Measurements from ENCODE around the gene LRRC75A. TPM values are rescaled to one million over a fixed set of nuclear protein-coding genes. Genes with fewer than 3 reads are reported as not detected.
A peak's percentile ranks its signal among the peaks of the same experiment; 100 is the strongest.

Gene LRRC75A
- total and polyA plus RNA-seq, 2 donors (not counting 1 experiment from before 2014, with no cell fraction given) = 0.64 to 3.1 TPM

DNA sequence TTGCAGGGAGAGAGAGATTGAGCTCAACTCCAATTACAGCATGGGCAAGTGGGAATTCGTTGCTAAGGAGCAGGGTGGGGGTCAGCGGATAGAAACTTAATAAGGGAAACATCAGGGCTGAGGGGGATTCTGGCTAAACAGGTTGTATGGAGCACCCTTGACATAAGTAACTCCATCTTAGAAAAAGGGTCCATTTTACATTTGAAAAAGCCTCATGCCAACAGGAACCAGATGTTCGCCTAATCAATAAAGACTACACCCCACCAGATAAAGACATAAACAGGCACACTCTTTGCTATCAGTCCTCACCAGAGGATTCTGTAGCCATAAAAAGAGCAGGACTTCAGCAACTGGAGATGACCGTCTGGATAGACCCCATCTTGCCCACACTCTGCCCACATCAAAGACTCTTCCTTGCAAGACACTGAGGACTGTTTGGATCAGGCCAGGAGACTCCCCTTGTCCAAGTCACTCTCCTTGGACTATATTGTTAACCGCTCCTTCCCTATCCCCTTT, 1.6 kb upstream of the LRRC75A start:
- no peaks in the 10 kb centered on the region for H3K79me2 ChIP-seq (ENCODE audit: control insufficient read depth, insufficient read depth, low read length)
- H2AFZ ChIP-seq (ENCODE audit: low read length) = no peak overlapping the region
- no peak for TF ChIP-seq EZH2 (IDR thresholded peaks at IDR 0.05; ENCODE audit: low read length, missing control alignments)
- TF ChIP-seq, protein P1, sequence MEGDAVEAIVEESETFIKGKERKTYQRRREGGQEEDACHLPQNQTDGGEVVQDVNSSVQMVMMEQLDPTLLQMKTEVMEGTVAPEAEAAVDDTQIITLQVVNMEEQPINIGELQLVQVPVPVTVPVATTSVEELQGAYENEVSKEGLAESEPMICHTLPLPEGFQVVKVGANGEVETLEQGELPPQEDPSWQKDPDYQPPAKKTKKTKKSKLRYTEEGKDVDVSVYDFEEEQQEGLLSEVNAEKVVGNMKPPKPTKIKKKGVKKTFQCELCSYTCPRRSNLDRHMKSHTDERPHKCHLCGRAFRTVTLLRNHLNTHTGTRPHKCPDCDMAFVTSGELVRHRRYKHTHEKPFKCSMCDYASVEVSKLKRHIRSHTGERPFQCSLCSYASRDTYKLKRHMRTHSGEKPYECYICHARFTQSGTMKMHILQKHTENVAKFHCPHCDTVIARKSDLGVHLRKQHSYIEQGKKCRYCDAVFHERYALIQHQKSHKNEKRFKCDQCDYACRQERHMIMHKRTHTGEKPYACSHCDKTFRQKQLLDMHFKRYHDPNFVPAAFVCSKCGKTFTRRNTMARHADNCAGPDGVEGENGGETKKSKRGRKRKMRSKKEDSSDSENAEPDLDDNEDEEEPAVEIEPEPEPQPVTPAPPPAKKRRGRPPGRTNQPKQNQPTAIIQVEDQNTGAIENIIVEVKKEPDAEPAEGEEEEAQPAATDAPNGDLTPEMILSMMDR (conservative IDR thresholded peaks at IDR 0.05 in 1 of 2, IDR thresholded peaks at IDR 0.05 in 1 of 2; ENCODE audit: low read depth in 1 of 2, low read length in 2 of 2) = no peak
- no peak for DNase-seq (ENCODE audit: low read depth in 2 of 2)
- H3K4me3 ChIP-seq (replicated peaks in 1 of 4; ENCODE audit: control extremely low read depth in 1 of 4, insufficient read depth in 1 of 4, low read depth in 3 of 4, low read length in 4 of 4) = no peak overlapping the region
- no peak overlapping the region for H3K9ac ChIP-seq (ENCODE audit: insufficient read depth, low read length)
- no peaks in the 10 kb centered on the region for H3K9me3 ChIP-seq (ENCODE audit: control insufficient read depth, insufficient read depth, low read depth, low read length)
- H3K4me2 ChIP-seq (ENCODE audit: extremely low read depth, insufficient read depth, low read length) = no peak overlapping the region
- H3K27ac ChIP-seq (ENCODE audit: insufficient read depth, low read length) = no peak overlapping the region
- peaks cover 32% of the 10 kb centered on the region for H3K27me3 ChIP-seq (ENCODE audit: control insufficient read depth, insufficient read depth, low read length)
- H3K36me3 ChIP-seq (ENCODE audit: control insufficient read depth, insufficient read depth, low read length) = no peaks in the 10 kb centered on the region
- no peaks in the 10 kb centered on the region for H4K20me1 ChIP-seq (ENCODE audit: control insufficient read depth, extremely low read depth, insufficient read depth, low read length)
- no peaks in the 10 kb centered on the region for H3K4me1 ChIP-seq (ENCODE audit: control insufficient read depth, extremely low read depth, insufficient read depth, low read length)

DNA sequence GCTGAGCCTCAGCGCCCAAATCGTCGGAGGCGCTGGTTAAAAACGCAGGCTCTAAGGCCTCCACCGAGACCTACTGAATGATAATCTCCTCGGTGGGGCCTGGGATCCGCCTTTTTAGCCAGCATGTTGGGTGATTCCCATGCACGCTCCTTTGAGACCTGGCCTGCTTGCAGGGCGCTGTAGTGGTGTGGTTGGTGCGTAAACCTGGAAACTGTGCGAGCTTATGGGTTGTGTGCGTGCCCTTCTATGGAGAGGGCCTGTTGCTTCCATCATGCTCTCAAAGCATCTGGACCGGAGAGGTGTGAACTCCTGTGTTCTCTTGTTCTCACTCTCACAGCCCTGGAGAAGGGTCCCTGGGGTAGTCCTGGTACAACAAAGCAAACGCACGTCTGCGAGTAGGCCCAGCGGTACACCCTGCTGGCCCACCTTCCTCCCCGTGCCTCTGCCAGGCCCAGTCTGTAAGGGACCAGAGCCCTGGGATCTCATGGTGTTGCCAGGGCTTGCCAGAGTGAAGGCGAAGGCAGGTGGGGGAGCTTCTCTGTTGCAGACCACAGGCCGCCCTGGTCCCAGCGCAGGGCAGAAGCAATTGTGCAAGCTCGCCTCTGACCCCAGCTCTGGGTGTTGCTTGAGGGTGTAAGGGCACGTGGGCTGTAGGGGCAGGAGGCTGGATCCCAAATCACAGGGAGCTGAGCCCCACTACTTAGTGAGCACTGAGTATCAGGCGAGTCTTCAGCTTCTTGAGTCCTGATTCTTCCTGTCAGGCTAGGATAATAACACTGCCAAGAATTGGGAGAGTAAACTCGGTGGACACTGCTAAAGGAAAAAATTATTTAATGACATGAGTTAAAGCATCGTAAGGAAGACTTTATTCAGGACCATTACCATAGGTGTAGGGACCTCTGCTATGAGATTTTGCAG, 879 bp upstream of the LRRC75A start:
- Histone ChIP-seq H3K4me2 (ENCODE audit: extremely low read depth, insufficient read depth, low read length) (peak overlapping the region; percentile 75), H2AFZ (ENCODE audit: low read length) (no peak overlapping the region), H3K27me3 (ENCODE audit: control insufficient read depth, insufficient read depth, low read length) (peaks cover 32% of the 10 kb centered on the region), H3K79me2 (ENCODE audit: control insufficient read depth, insufficient read depth, low read length) (no peaks in the 10 kb centered on the region), H3K27ac (ENCODE audit: insufficient read depth, low read length) (no peak overlapping the region), H3K9me3 (ENCODE audit: control insufficient read depth, insufficient read depth, low read depth, low read length) (no peaks in the 10 kb centered on the region), H3K4me1 (ENCODE audit: control insufficient read depth, extremely low read depth, insufficient read depth, low read length) (peaks cover 3% of the 10 kb centered on the region), H3K9ac (ENCODE audit: insufficient read depth, low read length) (no peak overlapping the region), H3K4me3 (replicated peaks in 1 of 4; ENCODE audit: control extremely low read depth in 1 of 4, insufficient read depth in 1 of 4, low read depth in 3 of 4, low read length in 4 of 4) (peak overlapping the region in 1 of 4 experiments; percentile 58), H3K36me3 (ENCODE audit: control insufficient read depth, insufficient read depth, low read length) (no peaks in the 10 kb centered on the region), H4K20me1 (ENCODE audit: control insufficient read depth, extremely low read depth, insufficient read depth, low read length) (no peaks in the 10 kb centered on the region)
- DNase-seq (ENCODE audit: low read depth in 2 of 2) = no peak
- no peak for TF ChIP-seq EZH2 (IDR thresholded peaks at IDR 0.05; ENCODE audit: low read length, missing control alignments)
- TF ChIP-seq, protein P1 (conservative IDR thresholded peaks at IDR 0.05 in 1 of 2, IDR thresholded peaks at IDR 0.05 in 1 of 2; ENCODE audit: low read depth in 1 of 2, low read length in 2 of 2) = no peak

DNA sequence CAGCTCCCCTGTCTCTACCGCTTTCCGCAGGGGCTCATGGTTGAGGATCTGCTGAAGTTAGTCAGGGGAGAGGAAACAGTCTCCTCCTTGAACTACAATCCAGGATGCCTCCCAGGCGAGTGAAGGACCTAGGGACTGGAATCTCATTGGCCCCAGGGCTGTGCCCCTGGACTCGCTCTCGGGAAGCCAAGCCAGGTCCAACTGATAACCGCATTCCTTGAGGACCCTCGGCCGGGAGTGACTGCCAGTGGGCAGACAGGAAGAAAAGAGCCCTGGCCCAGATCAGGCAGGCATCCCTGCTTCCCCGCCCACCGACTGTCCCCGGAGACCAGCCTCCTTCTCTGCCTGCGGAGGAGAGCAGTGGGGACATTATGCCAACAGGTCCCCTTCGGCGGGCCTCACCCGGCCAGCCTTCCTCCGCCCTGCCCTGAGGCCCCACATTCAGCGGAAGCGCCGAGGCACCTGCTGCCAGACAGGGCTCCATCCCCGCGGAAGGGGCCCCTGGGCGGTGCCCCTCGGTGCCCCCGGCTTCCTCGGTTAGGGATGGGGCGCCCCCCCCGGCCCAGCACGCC, 776 bp downstream of the LRRC75A start:
- H3K27ac ChIP-seq (ENCODE audit: insufficient read depth, low read length) = no peak overlapping the region
- H2AFZ ChIP-seq (ENCODE audit: low read length) = no peak overlapping the region
- peaks cover 6% of the 10 kb centered on the region for H3K4me1 ChIP-seq (ENCODE audit: control insufficient read depth, extremely low read depth, insufficient read depth, low read length)
- peak overlapping the region; percentile 78 for H3K4me2 ChIP-seq (ENCODE audit: extremely low read depth, insufficient read depth, low read length)
- H3K36me3 ChIP-seq (ENCODE audit: control insufficient read depth, insufficient read depth, low read length) = no peaks in the 10 kb centered on the region
- H3K4me3 ChIP-seq (replicated peaks in 1 of 4; ENCODE audit: control extremely low read depth in 1 of 4, insufficient read depth in 1 of 4, low read depth in 3 of 4, low read length in 4 of 4) = peak overlapping the region; percentile 31 to 56 (median 48)
- DNase-seq (ENCODE audit: low read depth in 2 of 2) = no peak
- H4K20me1 ChIP-seq (ENCODE audit: control insufficient read depth, extremely low read depth, insufficient read depth, low read length) = no peaks in the 10 kb centered on the region
- no peaks in the 10 kb centered on the region for H3K9me3 ChIP-seq (ENCODE audit: control insufficient read depth, insufficient read depth, low read depth, low read length)
- TF ChIP-seq, protein P1 (conservative IDR thresholded peaks at IDR 0.05 in 1 of 2, IDR thresholded peaks at IDR 0.05 in 1 of 2; ENCODE audit: low read depth in 1 of 2, low read length in 2 of 2) = no peak
- TF ChIP-seq EZH2 (IDR thresholded peaks at IDR 0.05; ENCODE audit: low read length, missing control alignments) = no peak
- H3K27me3 ChIP-seq (ENCODE audit: control insufficient read depth, insufficient read depth, low read length) = peaks cover 28% of the 10 kb centered on the region
- no peak overlapping the region for H3K9ac ChIP-seq (ENCODE audit: insufficient read depth, low read length)
- no peaks in the 10 kb centered on the region for H3K79me2 ChIP-seq (ENCODE audit: control insufficient read depth, insufficient read depth, low read length)
